Measurements from ENCODE around the gene ACTN1. TPM values are rescaled to one million over a fixed set of nuclear protein-coding genes. Genes with fewer than 3 reads are reported as not detected.

Gene ACTN1
- total RNA-seq, 3 donors from 2014 or later = 75.0 to 295 (median 290) TPM

DNA sequence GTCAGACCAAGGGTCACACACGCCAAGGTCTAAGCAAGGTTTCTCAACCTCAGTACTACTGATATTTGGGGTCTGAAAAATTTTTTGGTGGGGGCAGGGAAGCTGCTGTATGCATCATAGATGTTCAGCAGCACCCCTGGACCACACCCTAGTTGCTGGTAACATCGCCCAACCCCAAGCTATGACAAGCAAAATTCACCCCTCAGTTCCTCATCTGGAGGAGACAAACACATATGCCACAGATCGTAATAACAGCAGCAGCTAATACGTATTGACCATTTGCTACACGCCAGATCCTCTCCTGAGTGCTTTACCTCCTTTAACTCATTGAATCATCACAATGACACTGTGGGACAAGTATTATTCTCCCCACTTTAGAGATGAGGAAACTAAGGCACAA is 46.4 kb downstream of the ACTN1 start:
- TF ChIP-seq, protein P1, sequence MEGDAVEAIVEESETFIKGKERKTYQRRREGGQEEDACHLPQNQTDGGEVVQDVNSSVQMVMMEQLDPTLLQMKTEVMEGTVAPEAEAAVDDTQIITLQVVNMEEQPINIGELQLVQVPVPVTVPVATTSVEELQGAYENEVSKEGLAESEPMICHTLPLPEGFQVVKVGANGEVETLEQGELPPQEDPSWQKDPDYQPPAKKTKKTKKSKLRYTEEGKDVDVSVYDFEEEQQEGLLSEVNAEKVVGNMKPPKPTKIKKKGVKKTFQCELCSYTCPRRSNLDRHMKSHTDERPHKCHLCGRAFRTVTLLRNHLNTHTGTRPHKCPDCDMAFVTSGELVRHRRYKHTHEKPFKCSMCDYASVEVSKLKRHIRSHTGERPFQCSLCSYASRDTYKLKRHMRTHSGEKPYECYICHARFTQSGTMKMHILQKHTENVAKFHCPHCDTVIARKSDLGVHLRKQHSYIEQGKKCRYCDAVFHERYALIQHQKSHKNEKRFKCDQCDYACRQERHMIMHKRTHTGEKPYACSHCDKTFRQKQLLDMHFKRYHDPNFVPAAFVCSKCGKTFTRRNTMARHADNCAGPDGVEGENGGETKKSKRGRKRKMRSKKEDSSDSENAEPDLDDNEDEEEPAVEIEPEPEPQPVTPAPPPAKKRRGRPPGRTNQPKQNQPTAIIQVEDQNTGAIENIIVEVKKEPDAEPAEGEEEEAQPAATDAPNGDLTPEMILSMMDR (IDR thresholded peaks at IDR 0.05) = no peak
- TF ChIP-seq POLR2A (IDR thresholded peaks at IDR 0.05) (no peak), POLR2AphosphoS5 (IDR thresholded peaks at IDR 0.05) (no peak)
- H3K4me3 ChIP-seq = no peak overlapping the region
- H3K9me3 ChIP-seq = no peaks in the 10 kb centered on the region
- H3K27ac ChIP-seq = peak overlapping the region in 1 of 2 donors; percentile 4
- intact Hi-C loops (cut with DNase I; ENCODE audit: low total_unique reads) = no loop called here
- H3K36me3 ChIP-seq = no peaks in the 10 kb centered on the region
- H3K27me3 ChIP-seq = no peaks in the 10 kb centered on the region
- H3K4me1 ChIP-seq = peaks cover under 1 to 4% of the 10 kb centered on the region in 2 donors
- no peak for DNase-seq (ENCODE audit: low spot score in 2 of 2)

DNA sequence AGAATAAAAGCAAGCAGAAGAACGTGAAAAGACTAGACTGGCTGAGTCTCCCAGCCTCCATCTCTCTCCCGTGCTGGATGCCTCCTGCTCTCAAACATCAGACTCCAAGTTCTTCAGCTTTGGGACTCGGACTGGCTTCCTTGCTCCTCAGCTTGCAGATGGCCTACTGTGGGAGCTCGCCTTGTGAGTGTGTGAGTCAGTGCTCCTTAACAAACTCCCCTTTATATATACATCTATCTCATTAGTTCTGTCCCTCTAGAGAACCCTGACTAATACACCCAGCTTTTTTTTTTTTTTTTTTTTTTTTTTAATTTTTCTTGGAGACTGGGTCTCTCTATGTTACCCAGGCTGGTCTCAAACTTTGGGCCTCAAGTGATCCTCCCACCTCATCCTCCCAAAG is 46.9 kb downstream of the ACTN1 start:
- no peaks in the 10 kb centered on the region for H3K9me3 ChIP-seq
- H3K27me3 ChIP-seq = no peaks in the 10 kb centered on the region
- H3K4me3 ChIP-seq = no peak overlapping the region
- intact Hi-C loops (cut with DNase I; ENCODE audit: low total_unique reads) = no loop called here
- peak overlapping the region; percentile 9 to 37 for H3K27ac ChIP-seq
- DNase-seq (ENCODE audit: low spot score in 2 of 2) = no peak
- TF ChIP-seq POLR2A (IDR thresholded peaks at IDR 0.05) = no peak
- TF ChIP-seq, protein P1 (IDR thresholded peaks at IDR 0.05) = no peak
- no peak for TF ChIP-seq POLR2AphosphoS5 (IDR thresholded peaks at IDR 0.05)
- no peaks in the 10 kb centered on the region for H3K36me3 ChIP-seq
- H3K4me1 ChIP-seq = no peaks in the 10 kb centered on the region

DNA sequence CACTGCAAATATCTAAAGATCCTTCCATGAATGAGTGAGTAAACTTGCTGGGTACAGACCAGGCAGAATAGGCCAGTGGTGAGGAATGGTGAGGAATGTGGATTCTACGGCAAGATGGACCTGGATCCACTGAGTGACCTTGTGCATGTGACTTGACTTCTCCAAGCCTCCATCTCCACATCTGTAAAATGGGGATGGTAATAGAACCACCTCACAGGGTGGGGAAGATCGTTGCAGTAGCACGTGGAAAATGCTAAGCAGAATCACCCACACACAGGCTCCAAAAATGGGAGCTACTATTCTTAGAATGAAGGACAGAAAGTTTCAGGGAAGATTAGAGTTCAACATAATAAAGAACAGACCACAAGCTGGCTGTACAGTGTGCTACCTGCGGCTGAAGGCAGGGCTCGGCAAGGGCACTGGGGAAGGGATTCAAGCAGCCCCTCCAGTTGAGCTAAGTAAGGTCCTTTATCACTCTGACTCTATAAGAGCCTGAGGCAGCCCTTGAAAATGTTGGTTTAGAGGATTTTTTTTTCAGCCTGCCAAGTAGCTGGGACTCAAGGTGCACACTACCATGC is 47.5 kb downstream of the ACTN1 start:
- H3K36me3 ChIP-seq = no peaks in the 10 kb centered on the region
- no peaks in the 10 kb centered on the region for H3K27me3 ChIP-seq
- no peaks in the 10 kb centered on the region for H3K4me1 ChIP-seq
- H3K27ac ChIP-seq = peak overlapping the region; percentile 13 to 37
- H3K4me3 ChIP-seq = no peak overlapping the region
- H3K9me3 ChIP-seq = no peaks in the 10 kb centered on the region
- TF ChIP-seq, protein P1 (IDR thresholded peaks at IDR 0.05) = no peak
- TF ChIP-seq POLR2AphosphoS5 (IDR thresholded peaks at IDR 0.05) (no peak), POLR2A (IDR thresholded peaks at IDR 0.05) (no peak)
- DNase-seq (ENCODE audit: low spot score in 2 of 2) = no peak
- intact Hi-C loops (cut with DNase I; ENCODE audit: low total_unique reads) = no loop called here

DNA sequence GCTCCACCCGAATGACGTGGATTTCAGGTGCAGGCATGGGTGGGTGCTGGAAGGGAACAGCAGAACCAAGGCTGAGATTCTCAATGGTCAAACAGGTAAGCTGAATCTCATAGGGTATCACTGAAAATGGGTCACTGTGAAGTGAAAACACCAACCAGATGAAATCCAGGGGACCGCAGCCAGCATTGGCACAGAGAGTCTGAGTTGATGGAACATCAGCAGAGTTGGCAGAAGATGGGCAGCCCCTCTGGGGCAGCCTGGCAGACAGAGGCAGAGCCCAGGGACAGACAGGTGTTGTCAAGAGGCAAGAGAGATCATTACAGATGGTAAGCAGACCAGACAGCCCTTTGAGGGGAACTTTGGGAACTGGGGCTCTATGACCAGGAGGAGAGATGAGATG is 48.0 kb downstream of the ACTN1 start:
- no peak for DNase-seq (ENCODE audit: low spot score in 2 of 2)
- intact Hi-C loops (cut with DNase I; ENCODE audit: low total_unique reads) = no loop called here
- no peak overlapping the region for H3K4me3 ChIP-seq
- peak overlapping the region in 1 of 2 donors; percentile 13 for H3K27ac ChIP-seq
- no peaks in the 10 kb centered on the region for H3K9me3 ChIP-seq
- no peaks in the 10 kb centered on the region for H3K36me3 ChIP-seq
- no peaks in the 10 kb centered on the region for H3K4me1 ChIP-seq
- no peaks in the 10 kb centered on the region for H3K27me3 ChIP-seq
- TF ChIP-seq, protein P1 (IDR thresholded peaks at IDR 0.05) = no peak
- TF ChIP-seq POLR2AphosphoS5 (IDR thresholded peaks at IDR 0.05) (no peak), POLR2A (IDR thresholded peaks at IDR 0.05) (no peak)

DNA sequence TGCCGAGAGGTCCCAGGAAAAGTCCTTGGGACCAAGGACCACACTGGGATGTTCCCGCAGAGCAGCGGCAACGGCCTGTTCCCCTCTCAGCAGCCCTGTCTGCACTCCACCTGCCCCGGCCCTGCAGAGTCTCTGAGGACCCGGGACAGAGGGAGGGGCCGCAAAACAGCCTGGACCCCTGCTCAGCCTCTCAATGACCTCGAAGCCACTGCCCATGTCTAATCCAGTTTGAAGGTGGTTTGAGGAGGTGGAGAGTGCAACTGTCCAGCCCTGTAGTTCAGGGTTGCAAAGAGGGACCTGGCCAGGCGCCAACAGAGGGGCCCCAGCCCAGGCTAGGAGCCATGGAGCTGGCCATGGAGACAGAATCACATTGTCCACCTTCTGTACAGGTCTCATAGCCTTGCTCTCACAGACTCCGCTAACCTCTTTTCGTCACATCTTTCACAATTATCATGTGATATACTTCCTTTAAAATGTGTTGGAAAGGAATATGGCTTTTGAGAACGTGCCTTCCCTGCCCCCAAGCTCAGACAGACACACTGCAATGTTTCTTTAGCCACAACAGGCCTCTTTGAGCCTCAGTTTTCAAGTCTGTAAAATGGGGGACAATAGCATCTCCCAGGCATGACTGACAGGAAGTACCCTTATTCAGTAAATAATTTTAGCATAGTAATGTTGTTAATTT is 49.3 kb downstream of the ACTN1 start:
- Histone ChIP-seq H3K4me1 (peaks cover 0 to 2% of the 10 kb centered on the region in 2 donors), H3K9me3 (no peaks in the 10 kb centered on the region), H3K27me3 (no peaks in the 10 kb centered on the region), H3K36me3 (no peaks in the 10 kb centered on the region), H3K27ac (peak overlapping the region; percentile 53 to 68), H3K4me3 (no peak overlapping the region)
- TF ChIP-seq POLR2A (IDR thresholded peaks at IDR 0.05) = no peak
- TF ChIP-seq, protein P1 (IDR thresholded peaks at IDR 0.05) = no peak
- TF ChIP-seq POLR2AphosphoS5 (IDR thresholded peaks at IDR 0.05) = no peak
- intact Hi-C loops (cut with DNase I; ENCODE audit: low total_unique reads) = no loop called here
- no peak for DNase-seq (ENCODE audit: low spot score in 2 of 2)

All from breast epithelium (tissue), 4 donors.